AG04450 (cell line): ENCODE measurements around the gene EPHB4. TPM values are rescaled to one million over a fixed set of nuclear protein-coding genes. Genes with fewer than 3 reads are reported as not detected.
"Not testable (repeated sequence)": the region's sequence is repeated elsewhere in the genome, so short reads cannot be mapped to it uniquely, and the experiment has no call there.

Experiments used
- CTCF ChIA-PET: fragments of 300-600, 350-600 bp; formaldehyde crosslinking; extraction: SDS; loops from one replicate; lab custom pipeline; 2022; ENCODE audit warnings: antibody characterized with exemption, inconsistent platforms; lab: Charles Lee
- POLR2A ChIA-PET: fragments of 350-600 bp; formaldehyde crosslinking; extraction: SDS; loops from one replicate; lab custom pipeline; 2021; ENCODE audit warnings: antibody characterized with exemption, inconsistent platforms; lab: Yijun Ruan, JAX
- DNase-seq: peaks from one replicate; pipeline ENCODE4 v3.0.0-alpha.2; 2011; ENCODE audit warnings: low read depth, low spot score
- H3K27ac ChIP-seq: one replicate; pipeline ENCODE4 v1.5.1; 2012; ENCODE audit warnings: low read depth, low read length, control low read depth
- H3K27me3 ChIP-seq: one replicate; pipeline ENCODE4 v1.6.0; 2012; ENCODE audit warnings: low read length; ENCODE audit not compliant: control insufficient read depth, insufficient read depth
- H3K4me3 ChIP-seq: 2 replicates; pipeline ENCODE4 v1.5.1; 2011; ENCODE audit warnings: mild to moderate bottlenecking, low read depth, low read length, control low read depth
- H3K9me3 ChIP-seq: 2 replicates; pipeline ENCODE4 v1.5.1; 2012; ENCODE audit warnings: low read length; ENCODE audit not compliant: control insufficient read depth, insufficient read depth
- CTCF ChIP-seq: IDR thresholded peaks from 2 replicates; pipeline ENCODE4 v1.5.1; 2011; ENCODE audit warnings: low read depth, low read length, control low read depth, inconsistent platforms
- polyA plus RNA-seq: library from polyadenylated mRNA; depleted of rRNA; stranded (reverse); fragments of >200 nt; gene quantifications from 2 replicates; pipeline ENCODE4 v1.2.3, GENCODE V29; 2011

The EPHB4 gene
- polyA plus RNA-seq, 1 experiment, result 43.8 TPM

GRCh38 chr7:100822236-100823139, 4.8 kb downstream of the EPHB4 start:
- TF ChIP-seq CTCF, result no peak
- POLR2A ChIA-PET, result no interaction called here
- Histone ChIP-seq H3K27ac (no peak overlapping the region), H3K9me3 (no peaks in the 10 kb centered on the region), H3K4me3 (no peak overlapping the region), H3K27me3 (no peaks in the 10 kb centered on the region)
- CTCF ChIA-PET, result interaction anchor here (0.9 kb wide), 1 partner anchor 117 kb away, joined by 3 read pairs; the partner anchor contains the start of gene POP7
- DNase-seq, result no peak

- TF ChIP-seq CTCF, result no peak
- H3K27me3 ChIP-seq, result no peaks in the 10 kb centered on the region
- DNase-seq, result no peak
- no peak overlapping the region for H3K4me3 ChIP-seq
- H3K9me3 ChIP-seq, result no peaks in the 10 kb centered on the region
- H3K27ac ChIP-seq, result no peak overlapping the region
- CTCF ChIA-PET, result no interaction called here
- POLR2A ChIA-PET, result no interaction called here
Measured at GRCh38 chr7:100819586-100819985, 7.7 kb downstream of the EPHB4 start.

GRCh38 chr7:100818825-100819224, 8.5 kb downstream of the EPHB4 start:
- no peaks in the 10 kb centered on the region for H3K27me3 ChIP-seq
- ChIA-PET POLR2A (no interaction called here), CTCF (no interaction called here)
- H3K9me3 ChIP-seq, result no peaks in the 10 kb centered on the region
- H3K27ac ChIP-seq, result no peak overlapping the region
- no peak for TF ChIP-seq CTCF
- DNase-seq, result no peak
- H3K4me3 ChIP-seq, result no peak overlapping the region

- no peaks in the 10 kb centered on the region for H3K27me3 ChIP-seq
- H3K4me3 ChIP-seq, result no peak overlapping the region
- no peak for TF ChIP-seq CTCF
- no peaks in the 10 kb centered on the region for H3K9me3 ChIP-seq
- H3K27ac ChIP-seq, result no peak overlapping the region
- CTCF ChIA-PET, result no interaction called here
- no peak for DNase-seq
- POLR2A ChIA-PET, result interaction anchor here (0.8 kb wide), 1 partner anchor 232 kb away, joined by 3 read pairs; the partner anchor contains the start of gene FBXO24
Measured at GRCh38 chr7:100818366-100818765, 9.0 kb downstream of the EPHB4 start.

GRCh38 chr7:100817097-100817496, 10.2 kb downstream of the EPHB4 start:
- H3K4me3 ChIP-seq, result no peak overlapping the region
- DNase-seq, result no peak
- H3K27ac ChIP-seq, result no peak overlapping the region
- no peak for TF ChIP-seq CTCF
- H3K9me3 ChIP-seq, result no peaks in the 10 kb centered on the region
- no peaks in the 10 kb centered on the region for H3K27me3 ChIP-seq
- POLR2A ChIA-PET, result no interaction called here
- CTCF ChIA-PET, result interaction anchor here (2.0 kb wide), 1 partner anchor 111 kb away, joined by 4 read pairs; the partner anchor contains the start of gene POP7

- CTCF ChIA-PET, result interaction anchor here (0.8 to 2.0 kb wide), 4 partner anchors 11 to 187 kb away, joined by 3 to 4 read pairs (median 4); partner anchors contain the start of genes EPHB4 and POP7
- H3K9me3 ChIP-seq, H3K27me3 ChIP-seq, POLR2A ChIA-PET, DNase-seq, H3K4me3 ChIP-seq, H3K27ac ChIP-seq: not testable (repeated sequence)
Measured at GRCh38 chr7:100816515-100816914, 10.8 kb downstream of the EPHB4 start.
